Effector memory CD4-positive, alpha-beta T cell (primary cell): ENCODE measurements around the gene SCAMP3.

Source experiments
- DNase-seq, 3 donors: peaks; one replicate each; pipeline ENCODE4 v3.0.0-alpha.2; 2020
- H3K27ac ChIP-seq: 2 replicates; pipeline ENCODE4 v1.7.0; 2013; ENCODE audit warnings: mild to moderate bottlenecking, low read length, moderate library complexity; ENCODE audit not compliant: insufficient read depth, poor library complexity, severe bottlenecking
- H3K27me3 ChIP-seq: replicated peaks from 2 replicates; pipeline ENCODE4 v1.7.0; 2013; ENCODE audit warnings: mild to moderate bottlenecking, low read length; ENCODE audit not compliant: insufficient read depth, control insufficient read depth, poor library complexity, severe bottlenecking
- H3K36me3 ChIP-seq: 2 replicates; pipeline ENCODE4 v1.7.0; 2013; ENCODE audit warnings: mild to moderate bottlenecking, low read length, moderate library complexity; ENCODE audit not compliant: control insufficient read depth, insufficient read depth
- H3K4me1 ChIP-seq: 2 replicates; pipeline ENCODE4 v1.7.0; 2013; ENCODE audit warnings: low read length, mild to moderate bottlenecking; ENCODE audit not compliant: control insufficient read depth, insufficient read depth, poor library complexity, severe bottlenecking
- H3K4me3 ChIP-seq: 2 replicates; pipeline ENCODE4 v1.7.0; 2013; ENCODE audit warnings: low read length, low read depth, mild to moderate bottlenecking; ENCODE audit not compliant: insufficient read depth, poor library complexity, severe bottlenecking
- H3K9me3 ChIP-seq: 2 replicates; pipeline ENCODE4 v1.7.0; 2013; ENCODE audit warnings: mild to moderate bottlenecking, low read length, moderate library complexity; ENCODE audit not compliant: control insufficient read depth

Gene SCAMP3

GRCh38 chr1:155206891-155207805 lies 55.0 kb downstream of the SCAMP3 start:
- Histone ChIP-seq H3K4me1 (peaks cover 26% of the 10 kb centered on the region), H3K4me3 (no peak overlapping the region), H3K36me3 (no peaks in the 10 kb centered on the region), H3K9me3 (no peaks in the 10 kb centered on the region), H3K27ac (peak overlapping the region; percentile 100), H3K27me3 (no peaks in the 10 kb centered on the region)
- peak; percentile 79 to 83 (median 79) for DNase-seq
